Measurements from ENCODE around the gene DEUP1. TPM values are rescaled to one million over a fixed set of nuclear protein-coding genes. Genes with fewer than 3 reads are reported as not detected.

Gene DEUP1
- total and polyA plus RNA-seq, 9 of the 15 experiments (the other 6 are each of a cell fraction or from before 2014, with no cell fraction given): 1.4 to 10.9 (median 9.3) TPM

DNA sequence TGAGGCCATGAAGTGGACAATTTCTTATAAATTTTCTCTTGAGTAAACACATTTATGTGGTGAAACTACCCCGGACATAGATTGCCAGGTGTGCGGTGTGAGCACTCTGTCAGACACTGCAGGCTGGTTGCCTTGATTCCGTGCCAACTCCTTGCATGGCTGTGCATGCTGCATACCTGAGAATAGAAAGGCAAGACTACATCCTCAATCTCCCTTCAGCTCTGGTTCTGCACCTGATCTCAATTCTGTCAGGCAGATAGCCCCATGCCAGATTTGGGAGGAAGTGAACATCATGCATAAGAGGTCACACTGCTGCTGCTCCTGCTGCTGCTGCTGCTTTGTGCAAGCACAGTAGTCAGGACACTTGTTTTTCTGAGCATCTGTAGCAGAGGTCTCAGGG is 42.5 kb upstream of the DEUP1 start (continued):
- TF ChIP-seq, protein P1, sequence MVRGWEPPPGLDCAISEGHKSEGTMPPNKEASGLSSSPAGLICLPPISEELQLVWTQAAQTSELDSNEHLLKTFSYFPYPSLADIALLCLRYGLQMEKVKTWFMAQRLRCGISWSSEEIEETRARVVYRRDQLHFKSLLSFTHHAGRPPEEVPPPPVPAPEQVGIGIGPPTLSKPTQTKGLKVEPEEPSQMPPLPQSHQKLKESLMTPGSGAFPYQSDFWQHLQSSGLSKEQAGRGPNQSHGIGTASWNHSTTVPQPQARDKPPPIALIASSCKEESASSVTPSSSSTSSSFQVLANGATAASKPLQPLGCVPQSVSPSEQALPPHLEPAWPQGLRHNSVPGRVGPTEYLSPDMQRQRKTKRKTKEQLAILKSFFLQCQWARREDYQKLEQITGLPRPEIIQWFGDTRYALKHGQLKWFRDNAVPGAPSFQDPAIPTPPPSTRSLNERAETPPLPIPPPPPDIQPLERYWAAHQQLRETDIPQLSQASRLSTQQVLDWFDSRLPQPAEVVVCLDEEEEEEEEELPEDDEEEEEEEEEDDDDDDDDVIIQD (CRISPR knock-in tag; IDR thresholded peaks at IDR 0.05): no peak
- TF ChIP-seq E2F3 (CRISPR knock-in tag; IDR thresholded peaks at IDR 0.05) (no peak), TAF9B (IDR thresholded peaks at IDR 0.05; ENCODE audit: partially characterized antibody) (no peak), U2AF1 (optimal IDR thresholded peaks at IDR 0.05; ENCODE audit: low read depth, low read length) (no peak)
- TF ChIP-seq, protein P2, sequence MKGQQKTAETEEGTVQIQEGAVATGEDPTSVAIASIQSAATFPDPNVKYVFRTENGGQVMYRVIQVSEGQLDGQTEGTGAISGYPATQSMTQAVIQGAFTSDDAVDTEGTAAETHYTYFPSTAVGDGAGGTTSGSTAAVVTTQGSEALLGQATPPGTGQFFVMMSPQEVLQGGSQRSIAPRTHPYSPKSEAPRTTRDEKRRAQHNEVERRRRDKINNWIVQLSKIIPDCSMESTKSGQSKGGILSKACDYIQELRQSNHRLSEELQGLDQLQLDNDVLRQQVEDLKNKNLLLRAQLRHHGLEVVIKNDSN (CRISPR knock-in tag; IDR thresholded peaks at IDR 0.05): no peak
- TF ChIP-seq, protein P3, sequence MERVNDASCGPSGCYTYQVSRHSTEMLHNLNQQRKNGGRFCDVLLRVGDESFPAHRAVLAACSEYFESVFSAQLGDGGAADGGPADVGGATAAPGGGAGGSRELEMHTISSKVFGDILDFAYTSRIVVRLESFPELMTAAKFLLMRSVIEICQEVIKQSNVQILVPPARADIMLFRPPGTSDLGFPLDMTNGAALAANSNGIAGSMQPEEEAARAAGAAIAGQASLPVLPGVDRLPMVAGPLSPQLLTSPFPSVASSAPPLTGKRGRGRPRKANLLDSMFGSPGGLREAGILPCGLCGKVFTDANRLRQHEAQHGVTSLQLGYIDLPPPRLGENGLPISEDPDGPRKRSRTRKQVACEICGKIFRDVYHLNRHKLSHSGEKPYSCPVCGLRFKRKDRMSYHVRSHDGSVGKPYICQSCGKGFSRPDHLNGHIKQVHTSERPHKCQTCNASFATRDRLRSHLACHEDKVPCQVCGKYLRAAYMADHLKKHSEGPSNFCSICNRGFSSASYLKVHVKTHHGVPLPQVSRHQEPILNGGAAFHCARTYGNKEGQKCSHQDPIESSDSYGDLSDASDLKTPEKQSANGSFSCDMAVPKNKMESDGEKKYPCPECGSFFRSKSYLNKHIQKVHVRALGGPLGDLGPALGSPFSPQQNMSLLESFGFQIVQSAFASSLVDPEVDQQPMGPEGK (CRISPR knock-in tag; IDR thresholded peaks at IDR 0.05; ENCODE audit: borderline replicate concordance): no peak
- TF ChIP-seq, protein P4, sequence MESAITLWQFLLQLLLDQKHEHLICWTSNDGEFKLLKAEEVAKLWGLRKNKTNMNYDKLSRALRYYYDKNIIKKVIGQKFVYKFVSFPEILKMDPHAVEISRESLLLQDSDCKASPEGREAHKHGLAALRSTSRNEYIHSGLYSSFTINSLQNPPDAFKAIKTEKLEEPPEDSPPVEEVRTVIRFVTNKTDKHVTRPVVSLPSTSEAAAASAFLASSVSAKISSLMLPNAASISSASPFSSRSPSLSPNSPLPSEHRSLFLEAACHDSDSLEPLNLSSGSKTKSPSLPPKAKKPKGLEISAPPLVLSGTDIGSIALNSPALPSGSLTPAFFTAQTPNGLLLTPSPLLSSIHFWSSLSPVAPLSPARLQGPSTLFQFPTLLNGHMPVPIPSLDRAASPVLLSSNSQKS (CRISPR knock-in tag; IDR thresholded peaks at IDR 0.05): no peak
